HEK293T (cell line): Measurements from ENCODE around the gene MAX.

Experiments
- CTCF ChIA-PET: fragments of 350-600 bp; formaldehyde crosslinking; extraction: SDS; loops from one replicate; lab custom pipeline; 2021; ENCODE audit warnings: antibody characterized with exemption, inconsistent platforms; lab: Yijun Ruan, JAX
- POLR2A ChIA-PET: fragments of 350-600 bp; formaldehyde crosslinking; extraction: SDS; loops from one replicate; lab custom pipeline; 2020; ENCODE audit warnings: antibody characterized with exemption, inconsistent platforms; lab: Yijun Ruan, JAX
- DNase-seq: peaks from one replicate; pipeline ENCODE4 v3.0.0; 2012; ENCODE audit warnings: mixed read lengths; ENCODE audit errors: extremely low spot score
- ARNT ChIP-seq: fragments of 450-650 bp; IDR thresholded peaks from 2 replicates; pipeline ENCODE4 v1.6.1; 2017; ENCODE audit warnings: mild to moderate bottlenecking
- BHLHE40 ChIP-seq: fragments of 450-650 bp; IDR thresholded peaks from 2 replicates; pipeline ENCODE4 v1.6.1; 2016; ENCODE audit warnings: mild to moderate bottlenecking, moderate library complexity, borderline replicate concordance
- CTBP1 ChIP-seq: fragments of 450-650 bp; IDR thresholded peaks from 2 replicates; pipeline ENCODE4 v1.6.1; 2016; ENCODE audit warnings: borderline replicate concordance
- ELF4 ChIP-seq: fragments of 450-650 bp; IDR thresholded peaks from 2 replicates; pipeline ENCODE4 v1.6.1; 2017; ENCODE audit warnings: antibody characterized with exemption
- FOXA1 ChIP-seq: fragments of 450-650 bp; IDR thresholded peaks from 2 replicates; pipeline ENCODE4 v1.6.1; 2016; ENCODE audit warnings: mild to moderate bottlenecking
- FOXK2 ChIP-seq: fragments of 450-650 bp; IDR thresholded peaks from 2 replicates; pipeline ENCODE4 v1.6.1; 2016; ENCODE audit warnings: mild to moderate bottlenecking
- FOXM1 ChIP-seq: fragments of 450-650 bp; IDR thresholded peaks from 2 replicates; pipeline ENCODE4 v1.6.1; 2017; ENCODE audit warnings: mild to moderate bottlenecking, borderline replicate concordance
- HDGF ChIP-seq: fragments of 450-650 bp; IDR thresholded peaks from 2 replicates; pipeline ENCODE4 v1.6.1; 2017; ENCODE audit warnings: antibody characterized with exemption, borderline replicate concordance
- L3MBTL2 ChIP-seq: fragments of 450-650 bp; conservative IDR thresholded peaks from 2 replicates; pipeline ENCODE4 v1.6.1; 2016; ENCODE audit warnings: mild to moderate bottlenecking
- LEF1 ChIP-seq: fragments of 450-650 bp; IDR thresholded peaks from 2 replicates; pipeline ENCODE4 v1.6.1; 2017; ENCODE audit warnings: mild to moderate bottlenecking, borderline replicate concordance
- NFRKB ChIP-seq: fragments of 450-650 bp; IDR thresholded peaks from 2 replicates; pipeline ENCODE4 v1.6.1; 2016; ENCODE audit warnings: mild to moderate bottlenecking, moderate library complexity
- SP1 ChIP-seq: fragments of 450-650 bp; IDR thresholded peaks from 2 replicates; pipeline ENCODE4 v1.6.1; 2017
- SUZ12 ChIP-seq: fragments of 450-650 bp; IDR thresholded peaks from 2 replicates; pipeline ENCODE4 v1.6.1; 2016; ENCODE audit warnings: mild to moderate bottlenecking
- TARDBP ChIP-seq: fragments of 450-650 bp; IDR thresholded peaks from 2 replicates; pipeline ENCODE4 v1.6.1; 2016
- ZNF384 ChIP-seq: fragments of 450-650 bp; IDR thresholded peaks from 2 replicates; pipeline ENCODE4 v1.6.1; 2016
- TF ChIP-seq, protein P1 (sequence below): fragments of 450-650 bp; IDR thresholded peaks from 2 replicates; pipeline ENCODE4 v1.6.1; 2016

The MAX gene

DNA sequence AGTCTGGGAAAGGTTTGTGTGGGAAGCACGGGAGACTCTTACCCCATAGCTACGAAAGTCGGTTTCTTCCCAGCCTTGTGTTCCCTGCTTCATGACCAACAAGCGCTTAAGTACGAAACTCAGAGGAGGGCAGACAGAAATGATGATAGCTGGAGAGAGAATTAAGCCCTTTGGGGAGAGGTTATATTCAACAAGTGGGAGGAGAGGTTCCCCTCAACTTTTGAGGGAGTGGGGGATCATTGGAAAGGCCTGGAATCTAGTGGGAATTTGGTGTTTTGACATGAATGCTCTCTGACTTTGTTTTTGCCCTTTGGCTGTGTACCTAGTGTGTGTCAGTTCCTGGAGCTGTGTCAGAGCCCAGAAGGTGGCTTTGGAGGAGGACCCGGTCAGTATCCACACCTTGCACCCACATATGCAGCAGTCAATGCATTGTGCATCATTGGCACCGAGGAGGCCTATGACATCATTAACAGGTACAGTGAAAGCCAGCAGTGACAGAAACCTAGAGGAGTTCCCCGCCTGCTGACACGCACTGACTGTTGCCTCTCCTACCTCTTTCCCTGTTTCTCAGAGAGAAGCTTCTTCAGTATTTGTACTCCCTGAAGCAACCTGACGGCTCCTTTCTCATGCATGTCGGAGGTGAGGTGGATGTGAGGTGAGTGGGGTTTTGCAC, 75.1 kb downstream of the MAX start:
- TF ChIP-seq SUZ12, result no peak
- no peak for TF ChIP-seq LEF1
- no peak for TF ChIP-seq FOXK2
- no peak for TF ChIP-seq FOXA1
- no peak for TF ChIP-seq BHLHE40
- no peak for TF ChIP-seq HDGF
- TF ChIP-seq CTBP1, result no peak
- no peak for TF ChIP-seq SP1
- TF ChIP-seq L3MBTL2, result no peak
- ChIA-PET CTCF (no interaction called here), POLR2A (no interaction called here)
- no peak for DNase-seq

DNA sequence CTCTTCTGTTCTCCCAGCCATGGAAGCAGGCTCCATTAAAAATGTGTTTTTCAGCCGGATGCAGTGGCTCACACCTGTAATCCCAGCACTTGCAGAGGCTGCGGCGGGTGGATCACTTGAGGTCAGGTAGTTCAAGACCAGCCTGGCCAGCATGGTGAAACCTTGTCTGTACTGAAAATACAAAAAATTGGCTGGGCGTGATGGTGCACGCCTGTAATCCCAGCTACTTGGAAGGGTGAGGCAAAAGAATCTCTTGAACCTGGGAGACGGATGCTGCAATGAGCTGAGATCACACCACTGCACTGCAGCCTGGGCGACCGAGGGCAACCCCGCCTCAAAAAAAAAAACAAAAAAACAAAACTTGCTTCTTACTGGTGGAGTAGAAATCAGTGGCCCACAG, 75.8 kb downstream of the MAX start:
- DNase-seq, result no peak
- TF ChIP-seq HDGF, result no peak
- no peak for TF ChIP-seq FOXK2
- no peak for TF ChIP-seq FOXA1
- TF ChIP-seq SUZ12, result no peak
- TF ChIP-seq, protein P1, sequence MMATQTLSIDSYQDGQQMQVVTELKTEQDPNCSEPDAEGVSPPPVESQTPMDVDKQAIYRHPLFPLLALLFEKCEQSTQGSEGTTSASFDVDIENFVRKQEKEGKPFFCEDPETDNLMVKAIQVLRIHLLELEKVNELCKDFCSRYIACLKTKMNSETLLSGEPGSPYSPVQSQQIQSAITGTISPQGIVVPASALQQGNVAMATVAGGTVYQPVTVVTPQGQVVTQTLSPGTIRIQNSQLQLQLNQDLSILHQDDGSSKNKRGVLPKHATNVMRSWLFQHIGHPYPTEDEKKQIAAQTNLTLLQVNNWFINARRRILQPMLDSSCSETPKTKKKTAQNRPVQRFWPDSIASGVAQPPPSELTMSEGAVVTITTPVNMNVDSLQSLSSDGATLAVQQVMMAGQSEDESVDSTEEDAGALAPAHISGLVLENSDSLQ, result no peak
- TF ChIP-seq FOXM1, result no peak
- no peak for TF ChIP-seq L3MBTL2
- TF ChIP-seq LEF1, result no peak
- no peak for TF ChIP-seq ZNF384
- no peak for TF ChIP-seq SP1
- no peak for TF ChIP-seq CTBP1
- ChIA-PET CTCF (no interaction called here), POLR2A (interaction anchor here (1.5 kb wide), 1 partner anchor 40 kb away, joined by 6 read pairs; the partner anchor contains the start of gene FNTB)

DNA sequence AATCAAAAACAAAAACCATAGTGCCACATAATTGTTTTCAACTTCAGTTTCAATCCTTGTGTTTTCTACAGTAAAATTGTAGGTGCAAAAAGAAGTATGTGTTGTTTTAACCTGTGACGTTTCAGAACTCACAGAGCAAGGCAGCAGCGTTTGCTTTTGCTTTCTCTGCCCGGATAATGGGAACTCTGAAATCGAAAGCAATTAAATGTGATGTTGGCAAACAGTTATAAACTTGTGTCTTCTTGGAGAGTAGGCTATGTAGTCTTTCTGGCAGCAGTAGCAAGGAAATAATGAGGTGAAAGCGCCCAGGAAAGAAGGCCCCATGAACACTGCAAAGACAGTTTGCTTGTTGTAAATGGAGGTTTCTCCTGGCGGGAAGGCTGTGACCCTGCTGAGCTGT, 76.5 kb downstream of the MAX start:
- TF ChIP-seq, protein P1, result no peak
- TF ChIP-seq NFRKB, result no peak
- TF ChIP-seq FOXA1, result no peak
- TF ChIP-seq CTBP1, result no peak
- no peak for TF ChIP-seq L3MBTL2
- TF ChIP-seq BHLHE40, result no peak
- TF ChIP-seq ELF4, result no peak
- TF ChIP-seq TARDBP, result no peak
- no peak for TF ChIP-seq SUZ12
- TF ChIP-seq SP1, result no peak
- TF ChIP-seq ARNT, result no peak
- no peak for TF ChIP-seq ZNF384
- no peak for TF ChIP-seq FOXM1
- TF ChIP-seq FOXK2, result no peak
- TF ChIP-seq HDGF, result no peak
- no peak for TF ChIP-seq LEF1
- CTCF ChIA-PET, result no interaction called here
- DNase-seq, result no peak
- POLR2A ChIA-PET, result interaction anchor here (1.5 kb wide), 1 partner anchor 39 kb away, joined by 6 read pairs; the partner anchor contains the start of gene FNTB
